GM12892 (cell line): ENCODE results near the gene FARP1.

Source experiments
- POLR2A ChIP-seq: IDR thresholded peaks from 2 replicates; pipeline ENCODE4 v1.6.1; 2011; ENCODE audit warnings: low read depth, low read length, control low read depth
- POLR2AphosphoS5 ChIP-seq: IDR thresholded peaks from 2 replicates; pipeline ENCODE4 v1.6.1; 2011; ENCODE audit warnings: low read depth, low read length, control low read depth

DNA sequence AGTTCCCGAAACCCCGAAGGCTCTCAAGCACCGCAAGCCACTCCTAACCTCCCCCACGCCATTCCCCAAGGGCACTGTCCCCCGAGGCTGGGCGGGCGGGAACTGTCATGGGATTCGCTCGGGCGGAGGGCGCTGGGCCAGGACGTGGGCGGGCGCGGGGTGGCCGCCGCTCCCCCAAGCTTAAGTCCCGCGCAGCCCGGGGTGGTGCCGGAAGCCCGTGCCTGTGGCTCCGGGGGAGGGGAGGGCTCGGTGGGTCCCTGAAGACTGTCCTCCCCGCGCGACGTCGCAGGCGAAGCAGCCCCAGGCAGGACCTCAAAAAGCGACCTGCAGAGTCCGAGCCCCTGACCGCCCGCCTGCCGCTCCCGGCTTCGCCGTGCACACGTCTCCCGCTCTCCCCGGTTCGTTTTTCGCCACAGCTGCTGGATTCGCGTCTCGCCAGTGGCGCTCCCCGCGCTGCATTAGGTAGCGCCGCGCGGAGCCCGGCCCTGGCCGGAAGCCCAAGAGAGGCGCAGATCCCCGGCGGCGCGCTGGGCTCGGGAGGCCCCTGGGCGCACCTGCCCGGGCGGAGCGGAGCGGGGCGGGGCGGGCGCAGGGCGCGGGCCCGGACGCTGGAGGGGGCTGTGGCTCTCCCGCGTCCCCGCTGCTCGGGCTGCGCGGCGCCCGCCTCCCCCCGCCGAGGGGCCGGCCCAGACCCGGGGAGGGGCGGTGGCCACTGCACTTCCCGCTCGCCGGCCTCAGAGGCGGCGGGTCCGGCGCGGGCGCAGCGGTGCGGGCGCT, at the start of gene FARP1:
- no peak for TF ChIP-seq POLR2A
- TF ChIP-seq POLR2AphosphoS5, result no peak
